ENCODE data around the gene CELA3A. TPM values are rescaled to one million over a fixed set of nuclear protein-coding genes. Genes with fewer than 3 reads are reported as not detected.

Gene CELA3A
- total and polyA plus RNA-seq, 2 of the 13 experiments (the other 11 are each of a cell fraction or from before 2014, with no cell fraction given) = 0.09 TPM; not detected in 1

GRCh38 chr1:22053017-22053860, 51.8 kb downstream of the CELA3A start (continued):
- TF ChIP-seq ZNF652 (CRISPR knock-in tag; IDR thresholded peaks at IDR 0.05; ENCODE audit: borderline replicate concordance, low read depth) (peak; percentile 31; the same call in 1 of the 2 replicates), YY1 (IDR thresholded peaks at IDR 0.05; ENCODE audit: insufficient read depth, insufficient replicate concordance, low read depth, low read length) (peak; percentile 77), HNF1B (CRISPR knock-in tag; IDR thresholded peaks at IDR 0.05) (peak; percentile 16; the same call in 1 of the 2 replicates), ZSCAN21 (CRISPR knock-in tag; IDR thresholded peaks at IDR 0.05; ENCODE audit: borderline replicate concordance) (no peak), CEBPB (IDR thresholded peaks at IDR 0.05; ENCODE audit: borderline replicate concordance, low read depth, low read length) (peak; percentile 39), RAD21 (CRISPR knock-in tag; IDR thresholded peaks at IDR 0.05) (no peak), HOMEZ (CRISPR knock-in tag; IDR thresholded peaks at IDR 0.05; ENCODE audit: low read depth) (no peak), ZBTB34 (CRISPR knock-in tag; IDR thresholded peaks at IDR 0.05) (no peak), ZNF674 (CRISPR knock-in tag; IDR thresholded peaks at IDR 0.05; ENCODE audit: low read depth) (no peak), RXRB (CRISPR knock-in tag; IDR thresholded peaks at IDR 0.05; ENCODE audit: borderline replicate concordance) (no peak), FOXA3 (CRISPR knock-in tag; IDR thresholded peaks at IDR 0.05) (no peak), PAF1 (CRISPR knock-in tag; IDR thresholded peaks at IDR 0.05) (no peak), SALL1 (CRISPR knock-in tag; IDR thresholded peaks at IDR 0.05) (peak; percentile 26; the same call in 1 of the 2 replicates), ATF7 (IDR thresholded peaks at IDR 0.05) (peak; percentile 99), ATF7 (CRISPR knock-in tag; IDR thresholded peaks at IDR 0.05) (peak; percentile 42; the same call in 1 of the 2 replicates), PATZ1 (CRISPR knock-in tag; IDR thresholded peaks at IDR 0.05) (peak; percentile 33; the same call in 1 of the 2 replicates), ZSCAN25 (CRISPR knock-in tag; IDR thresholded peaks at IDR 0.05) (0 out of 2 replicates have a peak, but pooled peaks have one; percentile 20), ATF6 (CRISPR knock-in tag; conservative IDR thresholded peaks at IDR 0.05) (no peak), SALL2 (CRISPR knock-in tag; IDR thresholded peaks at IDR 0.05) (0 out of 2 replicates have a peak, but pooled peaks have one; percentile 42), DRAP1 (CRISPR knock-in tag; IDR thresholded peaks at IDR 0.05) (no peak)
